Endothelial cell of umbilical vein (primary cell): ENCODE measurements around the gene DPH6. TPM values are rescaled to one million over a fixed set of nuclear protein-coding genes. Genes with fewer than 3 reads are reported as not detected.

Experiments used
- BruUV-seq: library from RNA; stranded (reverse); fragments of 400-500 nt; replicated peaks from 2 replicates; lab custom pipeline; 2021; lab: Mats Ljungman, UMichigan
- CTCF ChIA-PET: fragments of 300-600, 350-600 bp; sonication (Branson Sonifier 250); formaldehyde crosslinking; loops from one replicate; lab custom pipeline; 2021; ENCODE audit warnings: antibody characterized with exemption, inconsistent platforms; lab: Charles Lee
- POLR2A ChIA-PET: fragments of 300-600, 350-600 bp; sonication (Branson Sonifier 250); formaldehyde crosslinking; loops from one replicate; lab custom pipeline; 2021; ENCODE audit warnings: antibody characterized with exemption, inconsistent platforms; lab: Charles Lee
- DNase-seq: peaks from one replicate; pipeline ENCODE4 v3.0.0-alpha.2; 2011; ENCODE audit warnings: low read depth, low spot score
- FAIRE-seq: peaks from 2 replicates; lab custom pipeline; 2011; peaks lifted over from hg19 to GRCh38; lab: Jason Lieb, UNC
- H2AFZ ChIP-seq: 2 replicates; pipeline ENCODE4 v1.6.0; 2012; ENCODE audit warnings: low read depth, low read length, control low read depth, inconsistent platforms
- H3K27ac ChIP-seq: 2 replicates; pipeline ENCODE4 v1.5.1; 2011; ENCODE audit warnings: low read depth, mild to moderate bottlenecking, control low read depth, low read length, moderate library complexity; ENCODE audit not compliant: insufficient read depth
- H3K27me3 ChIP-seq, 2 experiments: 2 replicates each; pipeline versions ENCODE4 v1.6.0 to v1.6.1; 2011; ENCODE audit warnings: low read length in 2 of 2, mixed read lengths in 1 of 2; ENCODE audit not compliant: control insufficient read depth in 2 of 2, insufficient read depth in 2 of 2
- H3K36me3 ChIP-seq, 2 experiments: 2 replicates in 1 of 2; 3 replicates in 1 of 2; pipeline ENCODE4 v1.5.1; 2011; ENCODE audit warnings: low read length in 2 of 2, mild to moderate bottlenecking in 1 of 2, moderate library complexity in 1 of 2; ENCODE audit not compliant: control insufficient read depth in 2 of 2, insufficient read depth in 2 of 2; ENCODE audit errors: extremely low read depth in 1 of 2
- H3K4me1 ChIP-seq: 3 replicates; pipeline ENCODE4 v1.5.1; 2011; ENCODE audit warnings: mild to moderate bottlenecking, low read length; ENCODE audit not compliant: control insufficient read depth, insufficient read depth; ENCODE audit errors: extremely low read depth
- H3K4me2 ChIP-seq: 2 replicates; pipeline ENCODE4 v1.6.1; 2011; ENCODE audit warnings: low read length, control low read depth, mixed read lengths; ENCODE audit not compliant: insufficient read depth
- H3K4me3 ChIP-seq, 3 experiments: fragments of 200-600 bp in 1 of 3; sonication (generic), shearing (Covaris generic) in 1 of 3; replicated peaks in 1 of 3; 2 replicates each; pipeline ENCODE4 v1.5.1; 2011 to 2016; ENCODE audit warnings: control low read depth in 3 of 3, low read length in 3 of 3, mild to moderate bottlenecking in 2 of 3, inconsistent platforms in 1 of 3, low read depth in 1 of 3, moderate library complexity in 1 of 3; ENCODE audit not compliant: insufficient read depth in 1 of 3
- H3K79me2 ChIP-seq: 2 replicates; pipeline ENCODE4 v1.6.0; 2012; ENCODE audit warnings: low read length, inconsistent platforms; ENCODE audit not compliant: control insufficient read depth, insufficient read depth
- H3K9ac ChIP-seq: replicated peaks from 2 replicates; pipeline ENCODE3; 2011; ENCODE audit warnings: low read length, control low read depth; ENCODE audit not compliant: insufficient read depth; ENCODE audit errors: extremely low read depth
- H3K9me1 ChIP-seq: replicated peaks from 3 replicates; pipeline ENCODE4 v1.6.0; 2011; ENCODE audit warnings: mild to moderate bottlenecking, low read length; ENCODE audit not compliant: control insufficient read depth, insufficient read depth; ENCODE audit errors: extremely low read depth
- H3K9me3 ChIP-seq: replicated peaks from 2 replicates; pipeline ENCODE4 v1.5.1; 2012; ENCODE audit warnings: low read length, inconsistent platforms; ENCODE audit not compliant: control insufficient read depth, insufficient read depth
- H4K20me1 ChIP-seq: replicated peaks from 2 replicates; pipeline ENCODE3; 2011; ENCODE audit warnings: mild to moderate bottlenecking, low read length; ENCODE audit not compliant: control insufficient read depth, insufficient read depth; ENCODE audit errors: extremely low read depth
- FOS ChIP-seq: IDR thresholded peaks from 2 replicates; pipeline ENCODE4 v1.6.1; 2011; ENCODE audit warnings: mild to moderate bottlenecking, low read length, moderate library complexity, borderline replicate concordance; ENCODE audit not compliant: insufficient read depth
- GATA2 ChIP-seq: IDR thresholded peaks from 2 replicates; pipeline ENCODE4 v1.7.0; 2011; ENCODE audit warnings: low read depth, mild to moderate bottlenecking, moderate library complexity, mixed read lengths, low read length; ENCODE audit not compliant: insufficient read length, insufficient read depth
- JUN ChIP-seq: IDR thresholded peaks from 2 replicates; pipeline ENCODE4 v1.6.1; 2011; ENCODE audit warnings: borderline replicate concordance, low read depth; ENCODE audit not compliant: insufficient read length, insufficient read depth
- POLR2A ChIP-seq: IDR thresholded peaks from 2 replicates; pipeline ENCODE4 v1.6.1; 2012; ENCODE audit warnings: low read depth, mild to moderate bottlenecking, control low read depth, low read length
- dilution Hi-C: fragments of 300-500 bp; cut with MboI; formaldehyde crosslinking; loops from one replicate; pipeline ENCODE4 v1.15.0; 2019; ENCODE audit warnings: low sequenced_read_pairs; ENCODE audit not compliant: extremely low pct_ligation_motif_present
- intact Hi-C: fragments of 100-400 bp; cut with micrococcal nuclease; formaldehyde crosslinking; loops from one replicate; pipeline ENCODE4 v1.10.0; 2022
- polyA plus RNA-seq, 4 experiments: library from polyadenylated mRNA; depleted of rRNA in 3 of 4; stranded (reverse) in 3 of 4; unstranded in 1 of 4; fragments of >200 nt; gene quantifications; 2 replicates each; pipeline versions ENCODE4 v1.2.1 to v1.2.3, GENCODE V29; 2011 to 2012; ENCODE audit warnings: missing spikeins in 1 of 4
- total RNA-seq: library from RNA; stranded (reverse); gene quantifications from 2 replicates; pipeline ENCODE4 v1.2.3, GENCODE V29; 2021

DPH6 gene
- total and polyA plus RNA-seq, 2 donors (not counting 3 experiments of a cell fraction or from before 2014, with no cell fraction given) = 4.6 to 10.1 TPM

DNA sequence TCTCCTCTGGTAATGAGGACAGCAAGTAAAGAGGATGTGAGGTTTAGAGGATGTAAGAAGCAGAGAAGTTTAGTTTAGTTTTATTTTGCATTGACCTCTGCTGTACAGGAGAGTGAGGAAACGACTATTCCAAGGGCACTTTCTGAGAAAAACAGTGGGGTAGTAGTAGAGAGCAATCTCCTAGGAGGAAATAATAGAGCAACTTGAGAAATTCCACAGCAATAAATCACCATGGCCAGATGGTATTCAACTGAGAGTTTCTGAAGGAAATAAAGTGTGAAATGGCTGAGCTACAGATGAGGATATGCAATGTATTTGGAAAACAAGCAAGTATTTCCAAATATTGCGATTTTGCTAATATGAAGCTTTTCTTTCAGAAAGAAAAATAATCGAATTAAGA is 118.9 kb downstream of the DPH6 start:
- CTCF ChIA-PET = interaction anchor here (0.6 to 4.8 kb wide), 9 partner anchors 9 to 342 kb away, joined by 3 to 56 read pairs (median 4); no protein-coding TSS in a partner anchor

DNA sequence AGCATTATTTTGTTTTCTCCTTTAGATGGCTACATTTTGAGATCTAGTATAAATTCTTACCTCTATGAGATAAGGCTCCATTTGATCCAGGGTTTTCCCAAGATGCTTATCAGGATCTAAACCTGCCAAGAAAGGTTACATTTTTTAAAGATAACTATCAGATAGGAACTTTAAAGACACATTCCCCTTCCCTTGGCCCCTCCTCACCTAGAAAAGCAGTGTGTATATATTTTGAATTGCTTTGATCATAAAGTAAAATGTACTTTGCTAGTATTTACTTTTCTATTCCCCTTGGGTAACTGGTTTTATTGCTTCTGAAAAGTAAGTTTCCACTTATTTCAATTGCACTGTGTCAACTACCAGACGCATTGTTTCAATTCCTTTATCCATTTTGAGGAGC is 135.2 kb downstream of the DPH6 start:
- intact Hi-C loops = no loop called here

More for the DNA sequence above, 118.9 kb downstream of the DPH6 start:
- DNase-seq = peak; percentile 90
- TF ChIP-seq FOS (peak; percentile 22), JUN (peak; percentile 34), POLR2A (no peak)
- Histone ChIP-seq H3K27ac (no peak overlapping the region), H4K20me1 (no peaks in the 10 kb centered on the region), H3K4me3 (no peak overlapping the region), H3K79me2 (no peaks in the 10 kb centered on the region), H3K4me1 (peaks cover 13% of the 10 kb centered on the region), H3K36me3 (no peaks in the 10 kb centered on the region), H3K9ac (no peak overlapping the region), H3K27me3 (no peaks in the 10 kb centered on the region), H3K9me1 (no peaks in the 10 kb centered on the region), H2AFZ (no peak overlapping the region), H3K4me2 (peak overlapping the region; percentile 48), H3K9me3 (no peaks in the 10 kb centered on the region)
- peak; percentile 80 for FAIRE-seq
- intact Hi-C loops = loop anchor here (1.0 kb wide), 1 partner anchor 122 kb away; no protein-coding TSS in a partner anchor
- BruUV-seq = no TSS peak
- dilution Hi-C loops = no loop called here
- POLR2A ChIA-PET = interaction anchor here (0.6 to 0.8 kb wide), 2 partner anchors 118 to 121 kb away, joined by 3 read pairs; no protein-coding TSS in a partner anchor

More for the DNA sequence above, 135.2 kb downstream of the DPH6 start:
- dilution Hi-C loops = no loop called here
- ChIA-PET CTCF (no interaction called here), POLR2A (no interaction called here)
- TF ChIP-seq GATA2 = no peak
- no peak for TF ChIP-seq POLR2A
- Histone ChIP-seq H4K20me1 (no peaks in the 10 kb centered on the region), H2AFZ (no peak overlapping the region), H3K9ac (no peak overlapping the region), H3K27me3 (no peaks in the 10 kb centered on the region), H3K9me3 (no peaks in the 10 kb centered on the region), H3K4me3 (no peak overlapping the region), H3K4me2 (no peak overlapping the region), H3K79me2 (no peaks in the 10 kb centered on the region), H3K4me1 (no peaks in the 10 kb centered on the region), H3K27ac (no peak overlapping the region), H3K9me1 (no peaks in the 10 kb centered on the region), H3K36me3 (no peaks in the 10 kb centered on the region)
- DNase-seq (no peak), FAIRE-seq (no peak)
- BruUV-seq = no TSS peak
